Fibroblast of upper back skin (primary cell): ENCODE data around the gene PRLH.
"Not testable (repeated sequence)": the region's sequence is repeated elsewhere in the genome, so short reads cannot be mapped to it uniquely, and the experiment has no call there.

ENCODE experiments used
- DNase-seq: peaks from one replicate; pipeline ENCODE4 v3.0.0-alpha.2; 2013

PRLH gene

DNA sequence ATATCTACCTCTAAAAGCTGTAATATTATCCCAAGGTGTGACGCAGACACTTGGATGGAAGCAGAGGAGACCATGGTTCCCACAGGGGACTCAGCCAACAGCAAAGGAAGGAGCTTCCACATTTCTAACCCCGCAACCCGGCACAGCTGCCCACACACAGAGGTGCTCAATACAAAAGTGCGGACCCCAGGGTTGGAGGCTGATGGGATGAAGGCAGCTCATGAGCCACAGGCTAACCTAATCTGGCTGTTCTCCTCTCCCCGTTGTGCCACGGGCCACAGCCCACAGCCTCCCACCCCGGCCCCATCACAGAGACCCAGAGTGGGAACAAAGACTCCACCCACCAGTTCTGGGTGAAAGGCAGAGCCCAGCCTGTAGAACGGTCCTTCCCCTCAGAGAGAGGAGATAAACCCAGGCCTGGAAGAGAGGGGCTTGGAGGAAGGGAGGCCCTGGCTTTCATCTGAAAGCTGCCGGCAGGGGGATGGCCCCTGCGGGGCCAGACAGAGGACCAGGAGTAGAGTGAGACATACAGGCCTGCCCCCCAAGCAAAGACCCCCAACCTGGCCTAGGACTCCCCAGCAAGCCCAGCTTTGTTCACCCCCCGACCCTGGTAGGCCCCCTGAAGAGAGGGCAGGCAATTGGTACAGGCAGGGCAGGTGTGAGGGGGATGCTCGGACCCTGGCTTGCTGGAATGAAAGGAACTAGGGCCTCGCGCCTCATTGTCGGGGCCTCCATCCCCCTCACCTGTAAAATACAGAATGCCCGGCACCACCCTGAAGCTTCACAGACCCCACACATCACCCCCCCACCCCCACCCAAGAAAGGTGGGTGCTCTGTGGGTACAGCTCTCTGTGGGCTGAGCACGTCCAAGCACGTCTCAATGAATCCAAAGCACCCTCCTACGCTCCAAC is 17.3 kb downstream of the PRLH start:
- DNase-seq = no peak

DNA sequence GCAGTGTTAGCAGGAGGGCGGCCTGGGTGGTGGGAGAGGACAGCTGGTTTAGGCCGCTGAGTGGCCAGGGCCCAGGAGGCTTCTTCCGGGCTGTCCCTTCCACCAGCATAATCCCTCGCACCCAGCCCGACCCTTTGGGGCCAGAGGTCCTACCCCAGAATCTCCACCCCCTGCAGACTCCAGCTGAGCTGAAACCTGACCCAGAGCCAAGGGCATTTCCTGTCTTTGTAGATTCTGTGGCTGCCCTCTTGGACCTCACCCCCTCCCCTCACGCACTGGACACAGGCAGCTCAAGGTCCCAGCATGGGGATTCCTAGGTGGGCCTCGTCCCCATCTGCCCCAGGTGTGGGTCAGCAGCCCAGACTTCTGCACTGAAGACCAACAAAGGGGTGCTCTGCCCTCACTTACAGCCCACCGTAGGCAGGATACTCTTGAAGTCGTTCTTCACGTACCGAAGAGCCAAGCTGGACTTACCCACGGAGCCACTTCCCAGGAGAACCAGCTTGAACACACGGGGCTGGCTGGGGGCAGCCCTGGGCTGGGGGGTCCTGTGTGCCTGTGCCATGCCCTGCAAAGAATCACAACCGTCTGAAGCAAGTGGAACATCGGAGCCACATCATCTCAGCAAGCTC is 19.3 kb downstream of the PRLH start:
- DNase-seq = no peak

GRCh38 chr2:237588044-237588696 is 21.8 kb downstream of the PRLH start:
- DNase-seq = no peak

- DNase-seq = no peak
Observed at GRCh38 chr2:237590272-237591140, 24.1 kb downstream of the PRLH start, which contains the start of gene RAB17. Gene RAB17, minus strand, starts transcription at chr2:237590734. Its CDS starts 4,580 bp downstream, at chr2:237586154.

DNA sequence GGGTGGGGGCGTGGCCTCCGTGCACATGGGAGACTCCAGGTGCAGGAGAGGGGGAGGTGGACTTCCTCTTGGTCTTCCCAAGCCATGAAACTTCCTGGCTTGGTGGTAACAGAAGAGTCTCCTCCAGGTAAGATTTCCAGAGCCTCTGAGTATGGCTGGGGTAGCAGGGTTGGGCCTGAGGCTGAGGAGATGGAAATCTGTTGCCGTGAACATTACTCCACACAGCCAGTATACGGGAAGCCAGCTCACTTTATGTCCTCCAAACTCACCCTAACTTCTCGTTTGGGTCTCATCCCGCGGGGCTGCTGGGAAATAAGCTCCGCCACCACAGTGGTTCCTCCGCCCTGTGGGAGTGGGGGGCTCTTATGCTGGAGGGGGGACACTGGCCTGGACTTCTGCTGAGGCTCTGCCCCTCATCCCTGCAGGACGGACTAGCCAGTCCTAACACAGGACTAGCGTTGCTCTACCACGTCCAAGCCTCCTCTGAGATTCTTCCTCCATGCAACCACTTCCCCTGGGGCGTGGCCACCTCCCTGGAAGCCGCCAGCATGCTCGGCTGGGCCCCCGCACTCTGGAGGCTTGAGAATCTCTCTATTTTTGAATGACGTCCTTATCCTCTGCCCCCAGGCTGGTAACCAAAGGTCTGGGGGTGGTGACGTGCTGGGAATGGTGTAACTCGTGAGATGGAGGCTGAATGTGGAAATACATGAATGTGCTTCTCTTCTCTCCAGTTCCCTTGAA is 24.9 kb downstream of the PRLH start:
- DNase-seq = no peak

DNA sequence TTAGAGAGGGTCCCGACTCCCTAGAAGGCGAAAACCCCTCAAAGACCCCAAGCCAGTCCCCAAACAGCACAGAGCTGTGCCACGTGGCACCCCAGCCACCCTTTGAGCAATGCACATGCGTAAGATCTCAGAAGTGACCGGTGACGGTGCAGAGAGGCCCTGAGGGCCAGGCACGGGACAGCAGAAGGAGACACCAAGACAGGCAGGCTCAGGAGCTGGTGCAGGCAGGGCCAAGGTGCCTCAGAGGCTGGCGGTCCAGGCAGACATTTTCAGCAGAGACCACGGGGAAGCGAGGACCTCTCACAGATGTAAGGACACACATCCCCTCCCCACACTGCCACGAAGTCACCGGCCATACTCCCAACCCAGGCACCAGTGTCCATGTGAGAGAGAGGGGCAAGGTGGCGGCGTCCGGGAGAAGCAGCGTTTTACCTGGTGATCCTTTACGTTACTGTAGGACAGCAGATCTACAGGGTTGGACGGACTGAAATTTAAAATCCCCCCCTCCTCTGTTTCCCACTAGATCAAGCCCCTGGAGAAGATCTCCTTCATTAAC is 26.1 kb downstream of the PRLH start:
- no peak for DNase-seq

GRCh38 chr2:237593036-237593435 is 26.7 kb downstream of the PRLH start:
- DNase-seq = no peak

- DNase-seq = no peak
Observed at GRCh38 chr2:237593596-237594320, 27.4 kb downstream of the PRLH start.

DNA sequence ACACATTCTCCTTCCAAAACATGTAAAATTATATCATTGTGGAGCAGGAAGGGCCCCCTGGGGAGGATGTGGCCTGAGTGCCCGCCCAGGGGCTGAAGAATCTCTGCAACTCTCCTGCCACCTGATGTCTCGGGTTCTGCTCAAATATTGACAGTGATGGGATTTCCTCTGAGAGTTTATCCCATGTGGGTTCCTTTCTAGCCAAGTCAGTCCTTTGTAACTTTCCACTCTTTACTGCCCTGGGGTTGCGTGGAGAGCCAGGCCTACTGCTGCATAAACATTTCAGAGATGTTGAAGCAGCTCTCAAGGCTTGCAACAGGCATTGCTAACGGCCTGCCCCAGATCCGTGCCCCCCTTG is 28.1 kb downstream of the PRLH start:
- no peak for DNase-seq

- not testable (repeated sequence) for DNase-seq
Observed at GRCh38 chr2:237595829-237596519, 29.6 kb downstream of the PRLH start.

DNA sequence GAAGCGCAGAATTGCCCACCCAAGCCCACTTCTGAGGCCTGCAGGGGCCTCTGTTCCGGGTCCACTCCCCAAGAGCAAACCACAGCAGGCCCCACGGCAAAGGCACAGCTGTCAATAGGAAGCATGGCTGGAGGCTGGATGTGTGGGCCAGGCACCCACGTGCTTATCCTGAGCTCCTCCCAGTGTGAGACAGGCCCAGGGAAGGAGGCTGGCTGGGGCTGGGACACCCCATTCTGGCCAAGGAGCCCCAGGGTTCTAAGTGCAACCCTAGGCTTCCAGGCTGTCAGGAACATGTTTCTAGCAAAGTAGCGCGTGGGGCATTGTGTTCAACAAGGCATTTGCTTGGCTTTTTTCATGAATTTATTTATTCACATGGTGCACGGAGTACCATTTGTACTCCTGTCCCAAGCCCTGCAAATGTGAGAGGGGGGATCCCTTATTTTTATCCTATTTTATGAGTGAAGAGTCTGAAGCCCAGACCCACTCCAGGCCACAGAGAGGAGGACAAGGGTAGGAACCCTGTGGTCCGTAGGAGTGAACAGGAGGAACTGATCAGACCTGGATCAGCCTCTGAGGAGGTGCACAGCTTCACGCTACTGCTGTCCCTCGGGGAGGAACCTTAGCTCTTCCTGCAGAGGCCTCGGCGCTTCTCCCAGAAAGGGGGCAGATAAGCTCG is 30.3 kb downstream of the PRLH start:
- DNase-seq = no peak

- no peak for DNase-seq
Observed at GRCh38 chr2:237597196-237598145, 31.1 kb downstream of the PRLH start.

- no peak for DNase-seq
Observed at GRCh38 chr2:237598468-237599208, 32.3 kb downstream of the PRLH start.

GRCh38 chr2:237599465-237600110 is 33.2 kb downstream of the PRLH start:
- DNase-seq = no peak

DNA sequence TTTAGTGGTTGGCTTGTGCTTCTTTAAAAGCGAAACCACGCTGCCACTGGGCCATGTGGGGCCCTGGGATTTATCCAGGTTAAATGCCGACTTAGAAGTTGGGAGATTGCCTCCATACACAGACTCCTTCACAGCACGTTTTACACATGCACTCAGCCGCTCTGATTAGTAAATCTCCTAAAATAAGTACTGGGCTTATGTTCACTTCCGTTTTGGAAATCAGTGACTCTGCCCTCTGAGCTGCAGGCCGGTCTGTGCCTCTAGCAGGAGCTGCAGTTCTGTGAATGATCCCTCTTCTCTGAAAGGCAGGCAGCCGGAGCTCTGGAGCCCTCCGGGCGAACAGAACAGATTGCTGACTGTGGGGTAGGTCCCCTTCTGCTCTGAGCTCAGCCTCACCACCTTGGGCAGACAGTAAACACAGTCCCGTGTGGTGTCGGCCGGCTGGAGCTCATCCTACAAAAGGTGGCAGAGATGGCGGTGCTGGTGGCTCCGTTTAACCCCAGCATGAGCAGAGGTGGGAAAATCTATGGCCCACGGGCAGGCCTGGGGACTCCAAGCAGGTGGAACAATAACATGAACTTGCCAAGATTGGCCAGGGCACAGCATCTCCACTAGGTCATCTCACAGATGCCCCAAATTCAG is 34.0 kb downstream of the PRLH start:
- peak; percentile 59 for DNase-seq

GRCh38 chr2:237601453-237602116 is 35.2 kb downstream of the PRLH start:
- DNase-seq = no peak
